GM18505 (cell line): ENCODE results near the gene ITGBL1.

Experiments used
- ATAC-seq: cut with Tn5 transposase; IDR thresholded peaks from one replicate; pipeline ENCODE4 v1.9.1; 2021; ENCODE audit not compliant: unreplicated experiment
- POLR2A ChIP-seq: IDR thresholded peaks from 4 replicates; pipeline ENCODE4 v1.6.1; 2011; ENCODE audit warnings: borderline replicate concordance; ENCODE audit not compliant: insufficient read depth, insufficient read length; ENCODE audit errors: extremely low read depth

Gene ITGBL1

DNA sequence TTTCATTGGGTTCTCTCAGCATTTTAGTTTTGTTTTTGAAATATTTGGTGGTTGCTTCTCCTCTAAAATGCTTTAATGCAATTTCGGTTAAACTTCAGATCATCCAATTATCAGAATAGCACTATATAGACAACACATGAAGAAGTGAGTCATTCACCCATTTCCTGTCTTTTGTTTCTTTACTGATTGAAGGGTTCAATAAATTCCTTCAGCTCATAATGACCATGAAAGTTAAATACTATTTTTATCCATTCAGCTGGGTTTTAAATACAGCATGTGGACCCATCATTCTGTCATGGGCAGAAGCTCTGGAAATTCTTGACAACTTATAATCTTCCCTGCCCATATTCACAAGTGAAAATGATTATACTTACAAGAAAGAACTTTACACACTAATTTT lies 187.2 kb downstream of the ITGBL1 start:
- TF ChIP-seq POLR2A, result no peak
- no peak for ATAC-seq

- no peak for ATAC-seq
Observed at GRCh38 chr13:101640788-101641400, 188.4 kb downstream of the ITGBL1 start.

DNA sequence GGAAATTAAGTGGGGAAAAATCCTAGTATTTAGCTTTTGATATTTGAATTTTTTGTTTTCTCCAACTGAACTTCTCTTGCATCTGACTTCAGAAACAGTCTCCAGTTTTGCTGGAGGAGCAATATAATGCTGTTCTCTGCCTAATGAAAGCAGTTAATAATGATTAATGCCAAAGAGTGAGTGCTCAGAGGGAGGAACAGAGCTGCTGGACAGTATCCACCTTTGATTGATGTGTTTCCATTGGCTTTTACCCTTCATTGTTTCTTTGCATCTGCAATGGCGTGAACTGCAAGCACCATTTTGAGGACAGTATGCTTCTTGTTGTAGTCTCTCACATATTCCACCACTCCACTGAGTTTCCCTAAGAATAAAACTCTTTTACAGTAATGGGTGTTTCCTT lies 193.4 kb downstream of the ITGBL1 start:
- ATAC-seq, result no peak
- no peak for TF ChIP-seq POLR2A

More at GRCh38 chr13:101640788-101641400, 188.4 kb downstream of the ITGBL1 start:
- no peak for TF ChIP-seq POLR2A

GRCh38 chr13:101647760-101648159 lies 195.3 kb downstream of the ITGBL1 start:
- ATAC-seq, result no peak
- no peak for TF ChIP-seq POLR2A

GRCh38 chr13:101648766-101649487 lies 196.5 kb downstream of the ITGBL1 start:
- ATAC-seq, result no peak
- TF ChIP-seq POLR2A, result no peak

DNA sequence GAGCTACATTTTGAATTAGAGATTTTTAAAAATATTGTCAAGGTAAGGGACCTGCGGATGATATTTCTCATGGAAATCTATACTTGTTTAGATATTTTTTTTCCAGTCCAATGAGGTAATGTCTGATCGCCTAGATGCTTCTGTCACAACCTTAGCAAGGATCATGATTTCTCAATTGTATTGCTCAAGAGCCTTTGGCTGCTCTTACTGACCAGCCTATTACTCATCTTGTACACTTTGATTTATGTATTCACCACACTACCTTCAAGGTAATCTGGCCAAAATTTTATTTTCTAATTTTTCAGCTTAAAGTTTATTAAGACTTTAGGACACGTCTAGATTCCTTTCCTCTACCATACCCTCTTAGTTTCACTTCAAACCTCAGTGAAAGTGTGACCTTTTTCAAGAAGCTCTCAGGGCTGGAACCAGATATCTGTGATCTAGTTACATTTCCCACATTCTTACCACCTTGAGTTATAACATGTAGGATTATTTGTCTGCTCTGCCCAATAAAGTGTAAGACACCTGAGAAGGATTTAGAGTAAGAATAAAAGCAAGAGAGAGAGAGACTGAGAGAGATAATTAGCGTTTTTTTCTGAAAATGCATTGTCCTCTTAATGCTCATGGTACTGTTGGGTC lies 197.1 kb downstream of the ITGBL1 start:
- no peak for TF ChIP-seq POLR2A
- ATAC-seq, result no peak

DNA sequence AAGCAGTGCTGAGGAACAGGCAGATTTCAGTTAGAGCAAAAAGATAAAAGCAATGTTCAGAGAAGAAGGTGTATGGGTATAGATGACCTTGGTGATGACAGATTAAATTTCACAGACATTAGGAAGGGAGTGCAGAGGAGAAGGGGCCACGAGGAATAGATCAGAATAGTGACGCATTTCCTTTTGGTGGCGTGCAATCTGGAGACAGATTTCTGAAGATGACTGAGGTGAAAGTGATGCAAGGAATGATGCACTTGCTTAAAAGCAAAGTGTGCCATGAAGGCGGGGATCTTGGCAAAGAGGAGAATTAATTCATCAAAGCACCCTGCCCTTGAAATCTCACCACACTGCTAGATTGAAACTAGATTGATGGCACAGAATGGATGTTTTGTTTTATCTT lies 202.4 kb downstream of the ITGBL1 start:
- TF ChIP-seq POLR2A, result no peak
- ATAC-seq, result no peak

DNA sequence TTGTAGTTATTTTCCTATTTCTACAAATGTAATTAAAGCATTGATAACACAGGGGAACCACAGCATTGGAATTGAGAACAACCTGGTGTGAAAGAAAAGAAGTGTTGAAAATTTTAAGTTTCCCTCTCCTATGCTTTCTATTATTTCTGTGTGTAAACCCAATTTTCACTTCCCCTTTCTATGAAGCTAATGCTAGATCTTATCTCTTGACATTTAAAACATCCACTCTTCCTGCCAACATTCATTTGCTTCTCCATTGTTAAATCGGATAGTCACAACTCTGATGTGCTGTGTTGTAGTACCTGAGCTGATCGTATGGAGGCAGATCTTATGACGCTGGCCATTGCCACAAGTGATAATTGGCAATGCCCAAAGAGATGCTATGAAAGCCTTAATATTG lies 203.0 kb downstream of the ITGBL1 start:
- no peak for TF ChIP-seq POLR2A
- ATAC-seq, result peak; percentile 86

DNA sequence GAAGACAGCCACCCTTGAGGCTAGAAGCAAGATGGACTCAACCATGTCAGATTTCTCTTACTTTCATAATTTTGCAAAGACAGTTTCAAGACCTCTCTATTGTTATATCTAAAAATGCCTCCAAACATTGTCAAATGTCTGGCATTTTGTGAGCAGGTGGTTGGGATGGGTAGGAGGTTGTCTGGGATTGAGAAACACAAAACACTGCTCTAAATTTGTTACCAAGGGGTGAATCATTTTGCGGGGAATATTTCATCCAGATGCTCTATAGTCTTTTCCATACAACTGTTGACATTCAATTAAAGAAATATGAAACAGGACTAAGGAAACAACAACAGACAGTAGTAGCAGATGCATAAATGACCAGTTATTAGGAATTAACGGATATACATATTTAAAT lies 208.2 kb downstream of the ITGBL1 start:
- no peak for TF ChIP-seq POLR2A
- no peak for ATAC-seq

DNA sequence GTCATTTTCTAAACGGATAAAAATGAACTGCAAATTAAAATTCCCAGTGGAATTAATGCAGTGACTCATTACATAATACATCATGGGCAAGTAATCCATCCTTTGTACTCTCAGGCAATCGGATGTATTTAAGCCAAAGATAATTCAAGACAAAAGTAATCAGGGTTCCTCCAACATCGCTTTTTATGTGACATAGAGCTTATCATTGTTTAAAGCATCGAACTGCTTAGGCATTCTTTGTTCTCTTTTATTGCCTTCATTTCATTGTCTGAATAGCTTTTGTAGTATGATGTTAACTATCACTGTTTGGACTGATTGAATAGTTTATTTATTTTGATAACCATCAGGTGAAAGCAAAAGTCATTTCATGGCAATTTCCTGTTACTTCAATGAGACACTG lies 209.4 kb downstream of the ITGBL1 start:
- ATAC-seq, result no peak
- TF ChIP-seq POLR2A, result no peak

DNA sequence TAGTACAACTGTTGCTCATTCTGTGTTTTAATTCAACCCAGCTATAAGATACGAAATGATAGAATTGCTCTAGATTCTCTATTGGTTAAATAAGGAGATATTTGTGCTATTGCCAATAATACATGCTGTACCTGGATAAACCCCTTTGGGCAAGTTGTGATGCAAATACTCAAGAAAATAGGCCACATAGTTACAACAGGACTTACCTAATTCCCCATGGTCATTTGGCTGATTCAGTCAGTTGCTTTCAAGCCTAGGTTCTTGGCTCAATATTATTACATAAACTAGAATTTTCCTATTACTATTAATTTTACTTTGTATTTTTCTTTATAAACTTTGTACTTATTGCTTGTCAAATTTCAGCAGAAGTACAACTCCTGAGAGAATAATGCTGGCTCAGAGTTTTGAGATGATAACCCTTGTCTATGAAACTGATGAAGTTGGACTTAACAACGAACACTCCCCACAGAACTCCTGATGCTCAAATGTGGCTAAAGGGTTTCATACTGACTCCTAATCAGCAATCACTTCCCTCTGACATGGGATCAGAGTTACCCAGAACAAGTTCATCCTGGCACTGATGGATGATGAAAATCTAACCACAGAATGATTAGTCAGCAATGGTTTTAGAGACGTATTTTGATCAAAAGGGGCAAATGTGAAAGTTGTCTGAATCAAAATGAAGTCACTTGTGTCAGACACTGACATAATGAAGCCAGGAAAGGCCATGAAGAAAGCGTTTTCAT lies 221.1 kb downstream of the ITGBL1 start:
- ATAC-seq, result no peak
- no peak for TF ChIP-seq POLR2A

- ATAC-seq, result no peak
- TF ChIP-seq POLR2A, result no peak
Observed at GRCh38 chr13:101681834-101682233, 229.4 kb downstream of the ITGBL1 start.

DNA sequence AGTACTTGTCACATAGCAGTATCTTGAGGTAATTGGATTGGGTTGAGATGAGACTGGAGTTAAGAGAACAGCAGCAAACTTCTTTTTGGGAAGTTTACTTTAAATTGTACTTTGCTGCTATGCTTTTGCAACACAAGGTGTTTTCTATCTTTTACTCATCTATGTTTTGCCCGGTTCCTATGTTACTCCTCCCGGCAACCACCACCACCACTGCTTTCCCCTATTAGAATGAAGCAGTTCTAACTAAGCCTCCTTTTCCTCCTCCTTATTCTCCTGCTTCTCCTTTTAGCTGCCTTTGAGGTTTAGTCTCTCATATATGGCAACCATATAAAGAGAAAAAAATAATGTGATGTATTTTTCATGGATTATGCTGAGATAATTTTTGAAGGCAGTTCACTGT lies 233.5 kb downstream of the ITGBL1 start:
- no peak for TF ChIP-seq POLR2A
- no peak for ATAC-seq

DNA sequence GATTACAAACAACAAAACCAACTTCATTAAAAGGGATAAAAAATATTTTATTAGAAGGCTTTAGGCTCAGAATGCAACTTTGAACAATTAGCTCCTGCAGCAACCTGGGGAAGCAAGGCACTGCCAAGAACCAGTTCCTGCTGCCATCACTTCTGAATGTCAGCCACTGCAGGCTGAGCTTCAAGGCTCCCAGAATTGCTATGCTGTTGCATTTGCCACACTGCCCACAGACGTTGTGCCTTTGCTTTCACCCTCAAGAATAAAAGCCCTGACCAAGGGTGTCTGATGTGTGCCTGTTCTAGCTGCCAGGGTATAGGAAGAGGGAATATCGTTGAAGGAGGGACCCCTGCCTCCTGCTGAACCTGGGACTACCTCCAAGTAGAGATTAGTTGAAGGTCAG lies 238.4 kb downstream of the ITGBL1 start:
- TF ChIP-seq POLR2A, result no peak

GRCh38 chr13:101691341-101691860 lies 238.9 kb downstream of the ITGBL1 start:
- ATAC-seq, result no peak
- TF ChIP-seq POLR2A, result no peak

More for the DNA sequence above, 238.4 kb downstream of the ITGBL1 start:
- no peak for ATAC-seq
